Islet precursor cell (in vitro differentiated cells): ENCODE measurements around the gene PIK3R5.
A peak's percentile ranks its signal among the peaks of the same experiment; 100 is the strongest.
"Not testable (repeated sequence)": the region's sequence is repeated elsewhere in the genome, so short reads cannot be mapped to it uniquely, and the experiment has no call there.

Experiments
- DNase-seq: peaks from one replicate; pipeline ENCODE4 v3.0.0-alpha.2; 2018

Gene PIK3R5, protein sequence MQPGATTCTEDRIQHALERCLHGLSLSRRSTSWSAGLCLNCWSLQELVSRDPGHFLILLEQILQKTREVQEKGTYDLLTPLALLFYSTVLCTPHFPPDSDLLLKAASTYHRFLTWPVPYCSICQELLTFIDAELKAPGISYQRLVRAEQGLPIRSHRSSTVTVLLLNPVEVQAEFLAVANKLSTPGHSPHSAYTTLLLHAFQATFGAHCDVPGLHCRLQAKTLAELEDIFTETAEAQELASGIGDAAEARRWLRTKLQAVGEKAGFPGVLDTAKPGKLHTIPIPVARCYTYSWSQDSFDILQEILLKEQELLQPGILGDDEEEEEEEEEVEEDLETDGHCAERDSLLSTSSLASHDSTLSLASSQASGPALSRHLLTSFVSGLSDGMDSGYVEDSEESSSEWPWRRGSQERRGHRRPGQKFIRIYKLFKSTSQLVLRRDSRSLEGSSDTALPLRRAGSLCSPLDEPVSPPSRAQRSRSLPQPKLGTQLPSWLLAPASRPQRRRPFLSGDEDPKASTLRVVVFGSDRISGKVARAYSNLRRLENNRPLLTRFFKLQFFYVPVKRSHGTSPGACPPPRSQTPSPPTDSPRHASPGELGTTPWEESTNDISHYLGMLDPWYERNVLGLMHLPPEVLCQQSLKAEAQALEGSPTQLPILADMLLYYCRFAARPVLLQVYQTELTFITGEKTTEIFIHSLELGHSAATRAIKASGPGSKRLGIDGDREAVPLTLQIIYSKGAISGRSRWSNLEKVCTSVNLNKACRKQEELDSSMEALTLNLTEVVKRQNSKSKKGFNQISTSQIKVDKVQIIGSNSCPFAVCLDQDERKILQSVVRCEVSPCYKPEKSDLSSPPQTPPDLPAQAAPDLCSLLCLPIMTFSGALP

DNA sequence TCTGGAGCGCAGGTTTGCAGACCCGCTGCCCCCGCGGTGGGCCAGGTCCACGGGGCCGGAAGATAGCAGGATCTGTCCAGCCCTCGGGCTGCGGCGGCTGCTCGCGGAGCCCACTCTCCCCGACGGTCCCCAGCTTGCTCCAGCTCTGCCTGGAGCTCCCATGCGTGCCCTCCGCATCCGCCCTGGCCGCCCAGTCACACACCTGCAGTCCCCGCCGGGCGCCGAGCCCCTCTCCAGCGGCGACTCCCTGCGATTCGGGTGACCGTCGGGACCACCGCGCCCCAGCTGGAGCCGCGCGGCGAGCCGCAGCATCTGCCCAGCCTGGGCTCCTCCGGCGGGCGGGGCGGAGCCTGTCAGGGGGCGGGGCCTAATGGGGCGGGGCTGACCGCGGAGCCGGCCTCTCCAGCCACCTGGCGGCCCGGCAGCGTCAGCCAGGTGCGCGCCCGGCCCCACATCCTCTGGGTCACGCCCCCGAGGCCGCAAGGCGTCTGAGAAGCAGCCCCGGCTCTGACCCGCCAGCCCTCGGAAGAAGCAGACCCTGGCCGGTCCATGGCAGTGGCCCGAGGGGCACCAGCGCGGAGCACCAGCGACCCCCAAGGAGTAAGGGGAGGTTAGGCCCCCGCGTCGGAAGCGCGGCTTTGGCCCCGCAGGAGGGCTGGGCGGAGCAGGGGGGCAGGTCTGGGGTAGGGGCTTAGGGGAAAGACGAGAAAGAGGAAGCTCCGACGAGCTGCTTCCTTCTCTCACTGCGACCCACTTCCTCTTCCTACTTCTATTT, at the start of gene PIK3R5:
PIK3R5 (minus strand) TSS at position 314 of the 775 bp plus-strand sequence. CDS start 54,213 bp downstream, outside the sequence.
- DNase-seq, result peak; percentile 93

DNA sequence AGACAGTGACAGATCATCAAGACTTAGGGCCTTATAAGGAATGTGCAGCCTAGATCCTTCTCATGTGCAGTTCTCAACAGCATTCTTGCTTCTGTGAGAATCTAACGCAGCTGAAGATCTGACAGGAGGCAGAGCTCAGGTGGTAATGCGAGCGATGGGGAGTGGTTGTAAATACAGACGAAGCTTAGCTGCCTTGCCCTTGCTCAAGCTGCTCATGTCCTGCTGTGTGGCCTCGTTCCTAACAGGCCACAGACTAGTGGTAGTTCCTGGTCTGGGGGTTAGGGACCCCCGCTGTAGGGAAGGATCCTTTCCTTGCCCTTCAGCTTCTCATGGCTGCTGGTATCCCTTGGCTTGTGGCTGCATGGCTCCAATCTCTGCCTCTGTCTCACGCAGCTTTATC, 45.5 kb upstream of the PIK3R5 start:
- DNase-seq, result no peak

DNA sequence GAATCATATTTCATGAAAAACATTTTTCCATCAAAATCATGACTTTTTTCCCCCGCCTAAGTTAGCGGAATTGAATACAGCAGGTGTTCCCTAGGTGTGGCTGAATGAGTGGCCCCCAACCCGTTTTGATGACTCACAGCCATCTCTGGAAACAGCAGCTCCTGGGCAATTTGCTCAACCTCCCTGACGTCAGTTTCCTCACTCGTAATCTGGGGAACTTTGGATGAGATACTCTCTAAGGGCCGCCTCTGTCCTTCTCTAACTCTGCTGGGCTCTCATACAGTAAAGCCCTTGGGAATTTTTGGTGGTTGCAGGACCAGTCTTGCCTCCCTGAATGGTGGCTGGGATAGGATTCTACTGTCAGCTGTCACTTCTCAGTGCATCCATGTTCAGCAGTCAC, 44.2 kb upstream of the PIK3R5 start:
- DNase-seq, result peak; percentile 65

DNA sequence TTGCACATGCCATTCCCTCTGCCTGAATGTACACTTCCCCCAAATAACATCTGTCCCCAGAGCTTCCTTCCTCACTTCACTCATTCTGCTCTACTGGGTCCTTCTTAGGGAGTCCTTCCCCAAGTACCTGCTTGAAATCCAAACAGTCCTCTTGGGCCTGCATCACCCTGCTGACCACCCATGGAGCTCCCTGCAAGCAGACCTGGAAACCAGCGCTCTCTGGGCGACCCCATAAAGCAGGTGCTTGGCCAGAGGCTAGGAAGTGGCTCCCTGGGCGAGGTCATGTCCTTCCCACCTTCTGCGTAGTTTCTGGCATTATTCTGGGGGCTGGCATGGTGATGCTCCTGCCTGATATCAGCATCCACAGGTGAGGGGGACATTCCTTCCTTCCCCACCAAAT, 43.6 kb upstream of the PIK3R5 start:
- DNase-seq, result no peak

DNA sequence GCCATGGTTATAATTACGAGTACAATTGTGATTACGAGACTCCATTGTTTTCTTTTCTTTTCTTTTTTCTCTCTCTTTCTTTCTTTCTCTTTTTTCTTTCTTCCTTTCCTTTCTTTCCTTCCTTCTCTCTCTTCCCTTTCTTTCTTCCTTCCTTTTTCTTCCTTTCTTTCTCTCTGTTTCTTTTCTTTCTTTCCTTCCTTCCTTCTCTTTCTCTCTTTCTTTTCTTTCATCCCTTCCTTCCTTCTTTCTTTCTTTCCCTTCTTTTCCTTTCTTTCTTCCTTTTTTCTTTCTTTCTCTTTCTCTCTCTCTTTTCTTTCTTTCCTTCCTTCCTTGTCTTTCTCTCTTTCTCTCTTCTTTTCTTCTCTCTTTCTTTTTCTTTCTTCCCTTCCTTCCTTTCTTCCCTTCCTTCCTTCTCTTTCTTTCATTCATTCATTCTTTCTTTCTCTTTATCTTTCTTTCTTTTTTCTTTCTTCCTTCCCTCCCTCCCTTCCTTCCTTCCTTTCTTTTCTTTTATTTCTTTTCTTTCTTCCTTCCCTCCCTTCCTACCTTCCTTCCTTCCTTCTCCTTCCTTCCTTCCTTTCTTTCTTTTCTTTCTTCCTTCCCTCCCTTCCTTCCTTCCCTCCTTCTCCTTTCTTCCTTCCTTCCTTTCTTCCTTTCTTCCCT, 41.7 kb upstream of the PIK3R5 start:
- DNase-seq, result no peak

DNA sequence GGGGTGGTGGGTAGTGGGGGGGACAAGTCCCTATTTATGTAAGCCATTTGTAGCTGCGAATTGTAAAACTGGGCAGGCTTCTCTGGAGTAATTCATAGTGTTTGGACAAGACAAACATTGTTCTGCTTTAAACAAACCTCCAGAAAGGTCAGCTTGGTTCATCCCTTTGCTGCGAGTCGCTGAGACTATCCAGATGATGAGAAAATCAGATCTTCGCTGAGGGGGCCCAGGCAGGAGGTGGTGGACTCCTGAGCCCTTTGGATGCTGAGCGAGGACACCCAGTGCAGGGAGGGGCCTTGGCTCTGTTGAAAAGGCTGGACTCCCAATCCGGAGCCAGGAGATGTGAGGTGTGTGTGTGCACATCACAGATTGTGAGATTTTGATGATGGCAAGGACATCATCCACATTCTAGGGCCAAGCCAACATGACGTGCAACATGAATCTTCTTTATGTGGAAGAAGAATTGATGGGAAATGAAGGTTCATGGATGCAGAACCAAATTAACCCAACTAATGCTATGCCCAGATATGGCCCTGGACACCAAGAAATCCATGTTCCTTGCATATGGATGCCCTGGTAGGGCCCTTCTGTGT, 40.8 kb upstream of the PIK3R5 start:
- peak; percentile 33 for DNase-seq

DNA sequence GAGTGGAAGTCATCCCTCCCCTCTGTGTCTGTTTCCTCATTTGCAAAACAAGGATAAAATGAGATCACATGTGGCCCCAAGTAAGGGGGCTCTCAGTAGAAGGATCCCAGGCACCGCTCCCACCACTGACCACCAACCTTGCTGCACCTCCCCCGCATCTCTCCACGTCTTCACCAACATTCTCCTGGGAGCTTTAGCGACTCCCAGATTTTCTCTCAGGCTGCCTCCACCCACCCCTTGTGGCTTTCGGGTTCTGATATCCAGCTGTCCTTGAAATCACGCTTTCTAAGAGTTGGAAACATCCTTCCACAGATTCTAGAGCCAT, 39.4 kb upstream of the PIK3R5 start:
- DNase-seq, result no peak

DNA sequence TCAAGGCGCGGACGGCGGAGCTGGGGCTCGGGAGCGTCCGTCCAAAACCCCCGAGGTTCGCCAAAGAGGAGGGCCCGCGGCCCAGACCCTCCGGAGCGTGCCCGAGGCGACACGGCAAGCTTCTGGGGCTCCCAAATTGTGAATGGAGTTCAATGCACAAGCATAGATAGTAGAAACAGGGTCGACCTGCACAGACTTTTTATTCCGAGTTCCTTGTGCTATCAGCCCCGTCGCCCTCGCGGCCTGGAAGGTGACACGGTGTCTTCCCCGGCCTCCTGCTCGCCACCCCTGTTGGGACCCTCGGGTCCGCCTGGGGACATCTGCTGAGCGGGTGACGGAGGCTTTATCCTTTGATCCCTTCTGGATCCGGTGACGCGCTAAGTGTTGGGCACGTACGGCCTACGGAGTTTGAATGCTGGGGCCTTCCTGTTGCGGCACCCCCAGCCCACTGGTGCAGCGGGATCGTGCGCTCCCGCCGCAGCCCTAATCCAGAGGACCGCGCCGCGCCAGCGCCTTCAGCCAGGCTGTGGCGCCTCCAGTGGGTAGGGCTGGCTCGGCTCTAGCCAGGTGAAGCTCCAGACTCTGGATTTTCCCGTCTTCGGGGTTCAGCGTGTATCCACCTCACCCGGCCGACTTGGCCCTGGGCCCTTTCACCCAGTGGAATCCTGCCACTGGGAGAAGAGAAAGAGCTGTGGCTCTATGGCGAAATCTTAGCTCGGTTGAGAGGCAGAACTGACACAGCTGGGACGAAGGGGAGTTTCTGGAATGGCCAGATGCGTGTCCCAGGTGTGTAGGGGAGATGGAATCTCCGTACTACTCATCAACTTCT, 38.8 kb upstream of the PIK3R5 start:
- peak; percentile 66 for DNase-seq

DNA sequence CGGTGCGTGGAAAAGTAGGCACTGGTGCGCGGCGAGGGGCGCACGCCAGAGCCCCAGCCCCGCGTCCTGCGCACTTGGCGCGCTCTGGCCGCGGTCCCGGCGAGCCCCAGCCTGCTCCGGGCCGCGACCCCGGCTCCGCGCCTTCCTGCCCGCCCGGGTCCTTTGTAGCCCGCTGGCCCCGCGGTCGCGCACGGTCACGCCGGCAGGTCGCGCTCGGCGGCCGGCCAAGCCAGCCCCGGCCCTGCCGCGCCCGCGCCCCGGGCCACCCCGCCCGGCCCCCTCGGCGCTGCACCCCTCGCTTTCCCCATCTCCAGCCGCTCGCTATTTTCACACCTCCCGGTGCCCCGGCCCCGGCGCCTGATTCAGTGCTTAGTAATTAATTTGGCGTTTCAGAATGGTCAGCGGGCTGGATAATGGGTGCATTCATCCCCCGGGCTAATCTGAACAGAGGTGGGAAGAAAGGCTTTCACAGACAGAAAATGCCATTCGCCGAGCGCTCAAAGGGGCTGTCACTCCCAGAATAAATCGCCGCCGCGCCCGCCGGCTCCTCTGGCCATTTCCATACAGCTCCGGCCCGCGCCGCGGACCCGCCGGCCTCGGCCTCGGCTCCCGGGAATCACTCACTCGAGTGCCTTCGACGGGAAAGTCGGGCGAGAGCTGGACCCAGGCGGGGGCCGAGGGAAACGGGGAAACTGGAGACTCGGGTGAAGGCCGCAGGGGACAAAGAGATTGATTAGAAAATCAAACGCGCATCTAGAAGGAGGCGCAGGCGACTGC, 38.0 kb upstream of the PIK3R5 start:
- peak; percentile 75 for DNase-seq

DNA sequence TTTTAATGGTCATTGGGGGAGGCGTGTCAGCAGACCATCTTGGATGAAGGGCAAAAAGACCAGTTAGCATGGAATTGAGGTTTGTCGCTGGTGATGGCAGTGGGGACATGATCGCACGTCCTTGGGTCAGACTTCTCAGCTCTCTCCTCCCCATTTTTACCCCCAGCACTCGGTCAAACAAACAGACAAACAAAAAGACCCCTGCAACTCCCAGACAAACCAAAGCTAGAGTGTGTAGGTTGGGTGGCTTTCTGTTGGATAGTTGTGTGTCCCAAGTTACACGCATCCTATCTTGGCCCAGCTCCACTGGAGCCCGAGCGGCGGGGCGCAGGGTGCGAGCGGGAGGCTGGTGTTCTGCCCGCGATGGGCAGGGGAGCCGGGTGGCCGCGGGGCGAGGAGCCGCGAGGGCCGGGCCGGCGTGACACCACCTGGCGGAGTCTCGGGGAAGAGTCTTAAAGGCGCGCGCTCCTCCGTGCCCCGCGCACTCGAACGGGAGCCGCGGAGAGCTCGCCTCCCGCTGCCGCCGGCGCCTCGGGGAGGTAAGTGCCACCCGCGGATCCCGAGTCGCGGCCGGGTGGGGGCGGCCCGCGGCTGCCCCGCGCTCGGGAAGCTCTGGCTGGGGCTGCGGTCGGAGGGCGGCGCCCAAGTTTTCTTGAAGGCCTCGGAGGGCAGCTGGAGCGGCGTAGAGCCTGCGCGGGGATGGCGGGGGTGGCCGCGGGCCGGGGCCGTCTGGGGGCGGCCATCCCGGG, 37.3 kb upstream of the PIK3R5 start:
- DNase-seq, result peak; percentile 80

DNA sequence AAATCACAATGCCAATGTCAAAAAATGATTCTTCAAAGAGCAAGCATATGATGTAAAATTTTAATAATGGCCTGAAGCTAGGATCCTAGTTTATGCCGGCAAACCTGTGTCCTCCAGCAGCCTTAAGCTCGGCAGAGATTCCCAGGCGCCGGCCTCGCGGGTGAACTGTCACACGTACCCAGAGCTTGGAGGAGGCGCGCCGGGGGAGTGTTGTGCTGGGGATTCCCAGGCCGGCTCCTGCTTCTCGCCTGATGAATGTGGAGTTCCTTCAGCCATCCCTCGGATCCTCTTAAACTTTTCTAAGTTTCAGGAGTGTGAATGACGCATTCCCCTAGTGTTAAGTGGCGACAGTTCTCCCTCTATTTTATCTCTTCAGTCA, 36.7 kb upstream of the PIK3R5 start:
- DNase-seq, result peak; percentile 67

DNA sequence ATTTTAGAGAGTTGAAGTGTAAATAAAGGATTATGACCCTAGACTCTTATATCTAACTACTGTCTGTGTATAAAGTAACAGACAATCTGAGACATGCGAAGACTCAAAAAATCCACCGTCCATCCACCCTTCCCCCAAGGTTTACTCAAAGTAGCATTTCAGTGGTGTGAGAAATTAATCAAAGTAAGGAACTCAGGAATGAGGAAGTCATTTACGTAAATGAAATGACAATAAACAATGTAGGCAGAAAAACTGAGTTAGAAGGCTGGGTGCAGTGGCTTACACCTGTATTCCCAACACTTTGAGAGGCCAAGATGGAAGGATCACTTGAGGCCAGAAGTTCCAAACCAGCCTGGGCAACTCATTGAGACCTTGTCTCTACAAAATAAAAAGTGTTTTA, 36.1 kb upstream of the PIK3R5 start:
- no peak for DNase-seq

DNA sequence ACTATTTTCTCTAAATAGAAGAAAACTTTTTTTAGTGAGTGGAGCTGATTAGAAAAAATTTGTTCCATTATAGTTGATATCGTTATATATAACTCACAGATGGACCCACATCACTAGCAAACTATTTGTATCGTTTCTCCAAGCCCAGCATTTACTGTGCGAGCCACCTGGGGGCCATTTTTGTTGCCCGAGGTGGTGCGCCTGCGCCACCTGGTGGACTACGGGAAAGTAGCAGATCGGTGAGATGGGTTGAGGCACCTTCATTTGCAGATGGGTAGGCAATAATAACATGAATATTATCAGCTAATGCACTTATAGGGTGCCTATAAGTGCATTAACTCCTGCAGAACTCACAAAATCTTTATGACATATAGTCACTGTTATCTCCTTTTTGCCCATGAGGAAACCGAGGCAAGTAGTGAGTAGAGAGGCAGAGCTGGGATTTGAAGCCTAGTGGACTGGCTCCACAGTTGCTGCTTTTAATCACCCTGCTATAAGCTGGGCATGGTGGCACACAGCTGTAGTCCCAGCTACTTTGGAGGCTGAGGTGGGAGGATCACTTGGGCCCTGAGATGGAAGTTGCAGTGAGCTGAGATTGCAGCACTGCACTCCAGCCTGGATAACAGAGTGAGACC, 32.6 kb upstream of the PIK3R5 start:
- peak; percentile 86 for DNase-seq

DNA sequence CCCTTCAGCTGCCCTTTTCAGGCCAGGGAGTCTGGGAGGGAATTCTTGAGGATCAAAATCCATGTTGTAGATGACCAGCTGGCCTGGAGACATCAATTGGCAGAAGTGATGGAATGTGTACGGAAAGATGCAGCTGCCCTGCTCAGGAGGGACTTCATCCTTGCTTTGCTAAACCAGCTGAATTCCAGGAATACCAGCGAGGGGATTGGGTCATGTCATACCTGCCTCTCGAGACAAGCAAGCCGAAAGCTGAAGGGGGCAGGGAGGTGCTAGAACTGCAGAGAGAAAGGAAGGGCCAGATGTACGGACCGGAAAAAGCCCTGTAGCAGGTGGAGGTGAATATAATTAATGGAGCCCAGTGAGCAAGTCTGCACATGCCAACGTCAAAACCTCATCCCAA, 30.2 kb upstream of the PIK3R5 start:
- peak; percentile 90 for DNase-seq

DNA sequence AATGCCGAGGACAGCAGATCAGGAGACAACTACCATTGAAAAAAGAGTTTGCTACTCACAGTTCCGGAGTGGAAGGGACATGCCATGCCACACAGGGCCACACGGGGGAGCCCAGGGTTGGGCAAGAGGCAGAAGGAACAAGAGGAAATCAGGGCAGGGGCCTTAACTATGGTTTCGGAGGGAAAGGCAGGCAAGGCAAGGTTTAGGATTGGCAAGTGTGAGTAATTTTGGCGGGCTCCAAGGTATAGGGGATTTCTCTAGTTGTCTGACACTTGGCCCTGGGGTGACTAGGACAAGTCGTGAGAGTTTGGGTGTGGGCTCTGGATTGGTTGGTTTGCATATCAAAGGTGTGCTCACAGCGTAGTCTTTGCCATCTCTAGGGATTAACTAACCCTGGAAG, 28.8 kb upstream of the PIK3R5 start:
- DNase-seq, result peak; percentile 90

DNA sequence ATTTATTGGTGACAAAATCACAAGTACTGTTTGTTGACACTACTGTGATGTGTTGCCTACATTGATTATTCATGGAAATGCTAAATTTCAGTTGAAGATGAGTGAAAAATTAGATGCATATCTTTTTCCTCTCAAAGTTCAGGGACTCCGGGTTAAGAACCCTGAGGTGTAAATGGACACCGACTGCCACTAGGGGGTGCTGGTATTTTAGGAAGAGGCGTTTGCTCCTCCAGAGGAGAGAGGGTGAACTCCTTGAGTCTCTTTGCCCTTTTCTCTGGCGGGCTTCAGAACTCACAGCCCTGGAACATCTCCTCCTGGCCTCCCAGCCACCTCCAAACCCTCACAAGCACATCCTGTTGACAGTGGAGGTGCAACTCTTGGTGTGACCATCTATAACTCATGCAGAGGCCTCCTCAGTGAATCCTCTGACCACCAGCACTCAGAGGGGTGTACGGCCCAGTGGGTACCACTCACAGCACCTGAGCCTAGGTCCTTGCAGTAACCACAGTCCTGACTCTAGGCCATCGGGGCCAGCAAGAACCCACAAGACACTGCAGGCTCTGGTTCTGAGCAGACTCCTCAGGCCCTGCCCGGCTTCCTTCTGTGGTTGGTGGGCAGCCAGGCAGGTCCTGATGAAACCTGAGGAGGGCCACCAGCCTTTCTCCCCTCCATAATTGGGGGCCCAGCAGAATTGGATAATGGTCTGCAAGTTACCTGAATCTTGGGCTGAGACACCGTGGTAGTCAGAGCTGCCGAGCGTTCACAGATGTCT, 26.2 kb upstream of the PIK3R5 start:
- peak; percentile 85 for DNase-seq

DNA sequence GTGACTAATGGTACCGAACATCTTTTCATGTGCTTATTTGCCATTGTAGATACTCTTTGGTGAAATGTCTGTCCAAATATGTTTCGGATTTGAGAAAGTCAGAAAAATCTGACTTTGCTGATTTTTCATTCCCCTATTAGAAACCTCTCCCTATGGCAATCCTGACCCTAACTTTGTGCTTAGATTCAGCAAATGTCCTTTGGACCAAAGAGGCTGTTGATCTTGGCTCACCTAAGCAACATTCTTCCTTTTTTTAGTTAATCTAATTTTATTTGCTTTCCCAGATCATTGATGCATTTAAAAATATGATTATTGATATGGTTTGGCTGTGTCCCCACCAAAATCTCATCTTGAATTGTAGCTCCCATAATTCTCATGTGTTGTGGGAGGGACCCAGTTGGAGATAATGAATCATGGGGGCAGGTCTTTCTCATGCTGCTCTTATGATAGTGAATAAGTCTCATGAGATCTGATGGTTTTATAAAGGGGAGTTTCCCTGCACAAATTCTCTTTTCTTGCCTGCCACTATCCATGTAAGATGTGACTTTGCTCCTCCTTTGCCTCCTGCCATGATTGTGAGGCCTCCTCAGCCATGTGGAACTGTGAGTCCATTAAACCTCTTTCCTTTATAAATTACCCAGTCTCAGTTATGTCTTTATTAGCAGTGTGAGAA, 22.9 kb upstream of the PIK3R5 start:
- DNase-seq, result not testable (repeated sequence)

DNA sequence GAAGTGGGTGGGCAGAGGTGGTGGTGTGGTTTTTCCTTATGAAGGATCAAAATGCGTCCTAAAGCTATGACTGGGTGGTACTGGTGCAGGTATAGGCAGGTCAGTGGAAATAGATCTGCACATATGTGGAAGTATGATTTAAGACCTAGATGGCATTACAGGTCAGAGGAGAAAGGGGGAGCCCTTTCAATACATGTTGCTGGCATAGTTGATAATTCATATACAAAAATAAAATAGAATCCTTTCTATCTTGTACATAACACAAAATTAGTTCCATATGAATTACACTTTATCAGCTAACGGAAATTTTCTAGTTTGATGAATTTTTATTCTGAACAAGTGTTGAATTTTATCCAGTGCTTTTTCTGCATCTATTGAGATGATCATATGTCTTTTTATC, 20.8 kb upstream of the PIK3R5 start:
- no peak for DNase-seq
